GM12801 (cell line): ENCODE results near the gene NPAS2.

Source experiments
- TF ChIP-seq, protein P1 (sequence below): IDR thresholded peaks from one replicate; pipeline ENCODE4 v1.5.1; 2011; ENCODE audit warnings: control low read depth; ENCODE audit not compliant: insufficient read length; ENCODE audit errors: extremely low read depth

Gene NPAS2

DNA sequence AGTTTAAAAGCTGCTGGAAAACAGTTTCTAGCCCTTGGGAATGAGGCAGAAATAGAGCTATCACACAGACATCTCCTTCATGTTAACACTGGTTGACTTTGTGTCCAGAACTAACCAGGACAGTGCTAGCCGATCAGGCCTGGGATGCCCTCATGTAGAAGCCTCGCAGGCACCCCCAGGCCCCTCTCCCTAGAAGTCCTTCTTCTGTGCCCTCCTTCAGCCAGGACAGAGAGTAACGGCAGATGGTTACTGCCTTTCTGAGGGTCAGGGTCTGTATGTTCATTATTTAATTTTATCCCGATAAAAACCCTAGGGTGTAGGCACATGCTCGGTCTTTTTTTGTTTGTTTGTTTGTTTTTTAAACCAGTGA lies 171.4 kb downstream of the NPAS2 start:
- TF ChIP-seq, protein P1, sequence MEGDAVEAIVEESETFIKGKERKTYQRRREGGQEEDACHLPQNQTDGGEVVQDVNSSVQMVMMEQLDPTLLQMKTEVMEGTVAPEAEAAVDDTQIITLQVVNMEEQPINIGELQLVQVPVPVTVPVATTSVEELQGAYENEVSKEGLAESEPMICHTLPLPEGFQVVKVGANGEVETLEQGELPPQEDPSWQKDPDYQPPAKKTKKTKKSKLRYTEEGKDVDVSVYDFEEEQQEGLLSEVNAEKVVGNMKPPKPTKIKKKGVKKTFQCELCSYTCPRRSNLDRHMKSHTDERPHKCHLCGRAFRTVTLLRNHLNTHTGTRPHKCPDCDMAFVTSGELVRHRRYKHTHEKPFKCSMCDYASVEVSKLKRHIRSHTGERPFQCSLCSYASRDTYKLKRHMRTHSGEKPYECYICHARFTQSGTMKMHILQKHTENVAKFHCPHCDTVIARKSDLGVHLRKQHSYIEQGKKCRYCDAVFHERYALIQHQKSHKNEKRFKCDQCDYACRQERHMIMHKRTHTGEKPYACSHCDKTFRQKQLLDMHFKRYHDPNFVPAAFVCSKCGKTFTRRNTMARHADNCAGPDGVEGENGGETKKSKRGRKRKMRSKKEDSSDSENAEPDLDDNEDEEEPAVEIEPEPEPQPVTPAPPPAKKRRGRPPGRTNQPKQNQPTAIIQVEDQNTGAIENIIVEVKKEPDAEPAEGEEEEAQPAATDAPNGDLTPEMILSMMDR: no peak

DNA sequence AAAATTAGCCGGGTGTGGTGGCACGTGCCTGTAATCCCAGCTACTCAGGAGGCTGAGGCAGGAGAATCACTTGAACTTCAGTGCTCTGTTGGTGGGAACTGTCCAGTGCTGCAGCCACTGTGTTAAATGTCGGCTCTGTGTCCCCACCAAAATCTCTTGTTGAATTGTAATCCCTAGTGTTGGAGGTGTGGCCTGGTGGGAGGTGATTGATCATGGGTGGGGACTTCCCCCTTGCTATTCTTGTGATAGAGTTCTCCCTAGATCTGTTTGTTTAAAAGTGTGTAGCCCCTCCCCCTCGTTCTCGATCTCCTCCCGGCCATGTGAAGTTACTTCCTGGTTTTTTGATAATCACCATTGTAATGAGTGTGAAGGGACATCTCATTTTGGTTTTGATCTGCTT lies 172.3 kb downstream of the NPAS2 start:
- TF ChIP-seq, protein P1: no peak

DNA sequence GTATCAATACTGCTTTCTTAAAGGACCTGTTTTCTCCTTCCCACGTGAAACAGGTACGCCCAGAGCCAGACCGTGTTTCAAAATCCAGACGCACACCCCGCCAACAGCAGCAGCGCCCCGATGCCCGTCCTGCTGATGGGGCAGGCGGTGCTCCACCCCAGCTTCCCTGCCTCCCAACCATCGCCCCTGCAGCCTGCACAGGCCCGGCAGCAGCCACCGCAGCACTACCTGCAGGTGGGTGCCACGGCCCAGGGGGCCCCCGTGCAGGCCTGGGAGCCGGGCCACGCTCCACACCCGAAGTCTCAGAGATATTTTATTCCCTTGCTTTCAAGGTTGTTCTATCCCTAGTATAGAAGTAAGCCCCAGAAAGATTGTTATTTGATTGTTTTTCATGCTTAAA lies 173.4 kb downstream of the NPAS2 start:
- TF ChIP-seq, protein P1: no peak

DNA sequence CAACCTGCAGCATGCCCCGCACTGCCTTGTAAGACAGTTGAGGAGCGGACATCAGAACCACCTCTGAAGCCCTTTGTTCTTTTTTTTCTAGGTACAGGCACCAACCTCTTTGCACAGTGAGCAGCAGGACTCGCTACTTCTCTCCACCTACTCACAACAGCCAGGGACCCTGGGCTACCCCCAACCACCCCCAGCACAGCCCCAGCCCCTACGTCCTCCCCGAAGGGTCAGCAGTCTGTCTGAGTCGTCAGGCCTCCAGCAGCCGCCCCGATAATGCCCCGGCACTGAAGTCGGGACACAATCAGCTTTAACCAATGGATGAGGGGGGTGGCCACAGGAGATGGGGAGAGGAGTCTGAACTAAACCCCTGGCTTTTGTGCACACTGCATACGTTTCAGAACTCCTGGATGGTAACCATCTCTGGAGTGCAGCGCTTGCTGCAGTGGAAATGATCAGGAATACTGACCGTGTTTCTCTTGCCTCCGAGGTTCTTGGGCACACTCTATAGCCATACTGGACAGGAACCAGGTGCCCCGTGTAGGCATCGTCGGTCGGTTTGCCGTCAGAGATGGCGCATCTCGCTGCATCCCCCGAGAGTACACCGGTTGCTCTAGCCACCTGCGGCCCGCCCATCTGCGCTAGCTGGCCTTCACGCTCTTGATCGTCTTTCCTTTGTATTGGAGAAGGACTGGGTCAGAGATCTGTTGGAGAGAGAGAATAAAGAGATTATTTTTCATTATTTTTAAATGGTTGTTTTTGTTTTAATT lies 175.6 kb downstream of the NPAS2 start:
- TF ChIP-seq, protein P1: no peak

DNA sequence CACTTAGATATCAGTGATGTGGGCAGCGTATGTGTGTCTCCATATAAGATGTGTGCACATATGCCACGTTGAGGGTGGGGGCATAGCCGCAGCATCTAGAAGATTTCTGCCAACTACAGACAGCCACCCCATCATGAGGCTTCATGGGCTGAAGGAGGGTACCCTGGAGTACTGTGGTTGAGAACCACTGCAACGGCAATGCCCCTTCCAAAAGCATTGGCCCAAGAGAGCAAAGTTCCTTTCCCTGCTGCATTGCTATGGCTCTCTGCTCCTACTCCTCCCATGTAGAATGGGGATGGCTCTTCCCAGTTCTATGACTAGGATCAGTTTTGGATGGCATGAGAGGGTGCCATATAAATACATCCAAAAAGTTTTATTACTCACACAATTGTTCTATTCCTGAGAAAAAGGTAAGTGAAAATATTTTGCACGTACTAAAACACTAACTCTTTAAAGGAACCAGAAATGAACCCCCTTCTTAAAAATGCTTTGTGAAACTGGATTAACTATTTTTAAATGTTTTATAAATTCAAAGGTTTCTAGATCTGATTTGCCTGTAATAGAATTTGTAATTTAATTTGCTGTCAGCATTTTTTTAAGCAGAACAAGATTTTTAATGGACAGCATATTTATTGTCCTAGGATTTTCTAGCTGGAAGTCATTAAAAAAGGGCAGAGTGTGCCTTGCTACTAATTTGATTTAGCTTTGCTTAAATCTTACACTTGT lies 177.7 kb downstream of the NPAS2 start:
- TF ChIP-seq, protein P1: no peak

DNA sequence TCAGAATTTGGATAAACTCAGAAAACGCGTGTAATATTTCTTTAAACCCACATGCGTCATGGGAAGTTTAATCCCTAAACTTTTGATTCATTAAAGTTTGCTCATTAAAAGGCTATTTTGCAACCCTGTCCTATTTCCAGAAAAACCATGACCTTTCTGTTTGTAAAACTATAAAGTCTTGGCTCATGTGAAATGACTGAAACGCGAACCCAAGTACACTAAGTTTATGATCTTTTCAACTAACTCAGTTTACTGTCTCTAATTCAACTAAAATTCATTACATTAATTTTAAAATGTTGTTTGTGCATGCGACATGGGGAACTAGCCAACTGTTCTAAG lies 178.3 kb downstream of the NPAS2 start:
- TF ChIP-seq, protein P1: no peak

DNA sequence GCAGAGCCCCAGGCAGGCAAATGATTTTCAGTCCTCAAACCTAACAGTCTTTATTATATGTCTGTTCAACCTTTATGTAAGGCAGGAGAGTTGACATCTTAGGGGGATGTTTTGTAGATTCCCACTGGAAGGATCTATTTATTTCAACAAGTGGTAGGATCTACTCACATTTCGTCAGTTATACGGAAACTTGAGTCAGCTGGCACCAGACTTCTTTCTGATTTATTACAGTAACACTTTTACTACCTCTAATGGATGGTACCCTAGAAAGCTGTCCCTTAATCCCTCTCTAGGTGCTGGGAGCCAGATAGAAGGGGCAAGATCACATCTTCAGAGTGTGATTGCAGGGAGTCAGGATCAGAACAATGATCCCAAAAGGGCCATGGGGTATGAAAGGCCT lies 180.1 kb downstream of the NPAS2 start:
- TF ChIP-seq, protein P1: no peak
